Skeletal muscle satellite cell (primary cell): ENCODE results near the gene WASF2.

Source experiments
- H3K27me3 ChIP-seq: 2 replicates; pipeline ENCODE4 v1.7.0; 2013; ENCODE audit warnings: low read length; ENCODE audit not compliant: control insufficient read depth, insufficient read depth
- H3K36me3 ChIP-seq: 2 replicates; pipeline ENCODE4 v1.7.0; 2013; ENCODE audit warnings: mild to moderate bottlenecking, control low read depth, low read length; ENCODE audit not compliant: insufficient read depth
- H3K4me1 ChIP-seq: 2 replicates; pipeline ENCODE4 v1.7.0; 2013; ENCODE audit warnings: low read length; ENCODE audit not compliant: control insufficient read depth, insufficient read depth
- H3K4me2 ChIP-seq: 2 replicates; pipeline ENCODE4 v1.7.0; 2013; ENCODE audit warnings: mild to moderate bottlenecking, low read length
- H3K4me3 ChIP-seq: 2 replicates; pipeline ENCODE4 v1.7.0; 2013; ENCODE audit warnings: low read length
- H3K9ac ChIP-seq: 2 replicates; pipeline ENCODE4 v1.7.0; 2013; ENCODE audit warnings: mild to moderate bottlenecking, low read depth, low read length, moderate library complexity
- H3K9me3 ChIP-seq: replicated peaks from 2 replicates; pipeline ENCODE4 v1.7.0; 2013; ENCODE audit warnings: mild to moderate bottlenecking, control low read depth, low read length

Gene WASF2

GRCh38 chr1:27527890-27528817, 38.2 kb upstream of the WASF2 start:
- peaks cover 58% of the 10 kb centered on the region for H3K4me1 ChIP-seq
- H3K4me3 ChIP-seq: peak overlapping the region; percentile 21
- peaks cover 17% of the 10 kb centered on the region for H3K36me3 ChIP-seq

GRCh38 chr1:27527223-27527889, 37.4 kb upstream of the WASF2 start:
- H3K4me3 ChIP-seq: no peak overlapping the region
- peak overlapping the region; percentile 19 for H3K4me2 ChIP-seq
- no peaks in the 10 kb centered on the region for H3K27me3 ChIP-seq
- H3K4me1 ChIP-seq: peaks cover 66% of the 10 kb centered on the region
- peaks cover 10% of the 10 kb centered on the region for H3K36me3 ChIP-seq
- H3K9me3 ChIP-seq: no peaks in the 10 kb centered on the region
- H3K9ac ChIP-seq: no peak overlapping the region

More at GRCh38 chr1:27527890-27528817, 38.2 kb upstream of the WASF2 start:
- Histone ChIP-seq H3K9me3 (no peaks in the 10 kb centered on the region), H3K4me2 (peak overlapping the region; percentile 57), H3K27me3 (no peaks in the 10 kb centered on the region), H3K9ac (peak overlapping the region; percentile 4)

GRCh38 chr1:27526569-27527222, 36.7 kb upstream of the WASF2 start:
- peak overlapping the region; percentile 19 for H3K4me2 ChIP-seq
- H3K9me3 ChIP-seq: no peaks in the 10 kb centered on the region
- H3K4me3 ChIP-seq: no peak overlapping the region
- H3K4me1 ChIP-seq: peaks cover 73% of the 10 kb centered on the region
- no peaks in the 10 kb centered on the region for H3K27me3 ChIP-seq
- peaks cover 3% of the 10 kb centered on the region for H3K36me3 ChIP-seq
- peak overlapping the region; percentile 14 for H3K9ac ChIP-seq

GRCh38 chr1:27525296-27526272, 35.6 kb upstream of the WASF2 start:
- H3K9ac ChIP-seq: peak overlapping the region; percentile 47
- no peaks in the 10 kb centered on the region for H3K9me3 ChIP-seq
- H3K4me3 ChIP-seq: peak overlapping the region; percentile 48
- H3K36me3 ChIP-seq: no peaks in the 10 kb centered on the region
- no peaks in the 10 kb centered on the region for H3K27me3 ChIP-seq
- H3K4me2 ChIP-seq: peak overlapping the region; percentile 61
- peaks cover 84% of the 10 kb centered on the region for H3K4me1 ChIP-seq

- Histone ChIP-seq H3K9me3 (no peaks in the 10 kb centered on the region), H3K4me2 (peak overlapping the region; percentile 81), H3K9ac (peak overlapping the region; percentile 64), H3K36me3 (no peaks in the 10 kb centered on the region), H3K4me1 (peaks cover 87% of the 10 kb centered on the region), H3K4me3 (peak overlapping the region; percentile 61), H3K27me3 (no peaks in the 10 kb centered on the region)
Observed at GRCh38 chr1:27523337-27524020, 33.5 kb upstream of the WASF2 start.

- H3K9ac ChIP-seq: peak overlapping the region; percentile 64
- peak overlapping the region; percentile 61 for H3K4me3 ChIP-seq
- H3K4me2 ChIP-seq: peak overlapping the region; percentile 81
- no peaks in the 10 kb centered on the region for H3K27me3 ChIP-seq
- H3K9me3 ChIP-seq: no peaks in the 10 kb centered on the region
- H3K4me1 ChIP-seq: peaks cover 79% of the 10 kb centered on the region
- no peaks in the 10 kb centered on the region for H3K36me3 ChIP-seq
Observed at GRCh38 chr1:27522432-27523336, 32.7 kb upstream of the WASF2 start.

- no peaks in the 10 kb centered on the region for H3K27me3 ChIP-seq
- H3K4me3 ChIP-seq: peak overlapping the region; percentile 61
- peaks cover 72% of the 10 kb centered on the region for H3K4me1 ChIP-seq
- H3K9me3 ChIP-seq: no peaks in the 10 kb centered on the region
- no peaks in the 10 kb centered on the region for H3K36me3 ChIP-seq
- H3K9ac ChIP-seq: peak overlapping the region; percentile 52
- peak overlapping the region; percentile 81 for H3K4me2 ChIP-seq
Observed at GRCh38 chr1:27521861-27522431, 32.0 kb upstream of the WASF2 start.

- Histone ChIP-seq H3K9me3 (no peaks in the 10 kb centered on the region), H3K4me1 (peaks cover 67% of the 10 kb centered on the region), H3K9ac (peak overlapping the region; percentile 52)
Observed at GRCh38 chr1:27521336-27521831, 31.4 kb upstream of the WASF2 start.

GRCh38 chr1:27520651-27521050, 30.7 kb upstream of the WASF2 start:
- no peaks in the 10 kb centered on the region for H3K9me3 ChIP-seq
- no peak overlapping the region for H3K4me3 ChIP-seq
- H3K4me1 ChIP-seq: peaks cover 60% of the 10 kb centered on the region
- H3K4me2 ChIP-seq: peak overlapping the region; percentile 81
- peak overlapping the region; percentile 52 for H3K9ac ChIP-seq
- H3K27me3 ChIP-seq: no peaks in the 10 kb centered on the region
- no peaks in the 10 kb centered on the region for H3K36me3 ChIP-seq

More at GRCh38 chr1:27521336-27521831, 31.4 kb upstream of the WASF2 start:
- Histone ChIP-seq H3K36me3 (no peaks in the 10 kb centered on the region), H3K4me3 (peak overlapping the region; percentile 61), H3K4me2 (peak overlapping the region; percentile 81), H3K27me3 (no peaks in the 10 kb centered on the region)
